Upper lobe of right lung (tissue), 1 donor: ENCODE measurements around the gene SLC38A6. TPM values are rescaled to one million over a fixed set of nuclear protein-coding genes. Genes with fewer than 3 reads are reported as not detected.
A peak's percentile ranks its signal among the peaks of the same experiment; 100 is the strongest.

Source experiments
- ATAC-seq: fragments of 200-7000 bp; cut with Tn5 transposase; one replicate; pipeline ENCODE4 v1.9.1; 2020; ENCODE audit warnings: mild to moderate bottlenecking, moderate library complexity
- DNase-seq: peaks from one replicate; pipeline ENCODE4 v3.0.0-alpha.2; 2020
- H3K27ac ChIP-seq: fragments of 200-600 bp; one replicate; pipeline ENCODE4 v1.8.0; 2022
- H3K27me3 ChIP-seq: fragments of 200-600 bp; one replicate; pipeline ENCODE4 v1.8.0; 2022; ENCODE audit warnings: mild to moderate bottlenecking
- H3K36me3 ChIP-seq: fragments of 200-600 bp; one replicate; pipeline ENCODE4 v1.8.0; 2022
- H3K4me1 ChIP-seq: fragments of 200-600 bp; one replicate; pipeline ENCODE4 v1.8.0; 2022
- H3K4me3 ChIP-seq: fragments of 200-600 bp; one replicate; pipeline ENCODE4 v1.8.0; 2022; ENCODE audit warnings: mild to moderate bottlenecking
- H3K9me3 ChIP-seq: fragments of 200-600 bp; one replicate; pipeline ENCODE4 v1.8.0; 2022
- CTCF ChIP-seq: fragments of 200-600 bp; IDR thresholded peaks from one replicate; pipeline ENCODE4 v1.8.0; 2022; ENCODE audit warnings: antibody characterized with exemption
- intact Hi-C: fragments of 100-400 bp; cut with DNase I; formaldehyde crosslinking; loops from one replicate; pipeline ENCODE4 v1.11.0; 2022
- total RNA-seq: library from RNA; stranded (reverse); fragmentation: NEBNext Ultra II Directional; extraction: Animal tissue kit (Norgen Biotek cat#: 25700); gene quantifications from one replicate; pipeline ENCODE4 v1.2.1, GENCODE V29; 2021
- donor health status: DM: no; HTN: yes; CAD: no; lungs with severe emphysema.

Gene SLC38A6
- total RNA-seq, 1 donor from 2014 or later: 24.3 TPM

- intact Hi-C loops: no loop called here
Measured at GRCh38 chr14:60981633-60982455, 799 bp downstream of the SLC38A6 start.

GRCh38 chr14:60984196-60984595 is 3.2 kb downstream of the SLC38A6 start:
- peaks cover 17% of the 10 kb centered on the region for H3K4me1 ChIP-seq

More at GRCh38 chr14:60981633-60982455, 799 bp downstream of the SLC38A6 start:
- no peak for TF ChIP-seq CTCF
- Histone ChIP-seq H3K4me1 (peaks cover 27% of the 10 kb centered on the region), H3K4me3 (peak overlapping the region; percentile 64), H3K9me3 (no peaks in the 10 kb centered on the region), H3K27me3 (no peaks in the 10 kb centered on the region), H3K27ac (peak overlapping the region; percentile 83), H3K36me3 (no peaks in the 10 kb centered on the region)
- ATAC-seq (peak; percentile 20), DNase-seq (no peak)

GRCh38 chr14:60986500-60986899 is 5.5 kb downstream of the SLC38A6 start:
- TF ChIP-seq CTCF: no peak
- Histone ChIP-seq H3K27ac (no peak overlapping the region), H3K36me3 (peaks cover 18% of the 10 kb centered on the region), H3K4me3 (no peak overlapping the region), H3K4me1 (peaks cover 8% of the 10 kb centered on the region), H3K9me3 (no peaks in the 10 kb centered on the region), H3K27me3 (no peaks in the 10 kb centered on the region)
- DNase-seq (no peak), ATAC-seq (no peak)
- intact Hi-C loops: no loop called here

More at GRCh38 chr14:60984196-60984595, 3.2 kb downstream of the SLC38A6 start:
- Histone ChIP-seq H3K27ac (no peak overlapping the region), H3K27me3 (no peaks in the 10 kb centered on the region), H3K9me3 (no peaks in the 10 kb centered on the region), H3K36me3 (peaks cover 8% of the 10 kb centered on the region), H3K4me3 (no peak overlapping the region)
- ATAC-seq (no peak), DNase-seq (no peak)
- TF ChIP-seq CTCF: no peak
- intact Hi-C loops: no loop called here

- ATAC-seq: peak; percentile 92
- no peak for TF ChIP-seq CTCF
- intact Hi-C loops: no loop called here
Measured at GRCh38 chr14:60989599-60989998, 8.6 kb downstream of the SLC38A6 start.

GRCh38 chr14:60998617-60999016 is 17.6 kb downstream of the SLC38A6 start:
- intact Hi-C loops: no loop called here
- TF ChIP-seq CTCF: no peak

More at GRCh38 chr14:60989599-60989998, 8.6 kb downstream of the SLC38A6 start:
- no peak overlapping the region for H3K4me3 ChIP-seq
- no peak for DNase-seq
- no peak overlapping the region for H3K27ac ChIP-seq
- no peaks in the 10 kb centered on the region for H3K4me1 ChIP-seq
- H3K9me3 ChIP-seq: no peaks in the 10 kb centered on the region
- H3K27me3 ChIP-seq: no peaks in the 10 kb centered on the region
- peaks cover 36% of the 10 kb centered on the region for H3K36me3 ChIP-seq

More at GRCh38 chr14:60998617-60999016, 17.6 kb downstream of the SLC38A6 start:
- no peak for DNase-seq
- no peak overlapping the region for H3K4me3 ChIP-seq
- H3K27me3 ChIP-seq: no peaks in the 10 kb centered on the region
- no peak for ATAC-seq
- no peaks in the 10 kb centered on the region for H3K9me3 ChIP-seq
- peaks cover 3% of the 10 kb centered on the region for H3K36me3 ChIP-seq
- H3K4me1 ChIP-seq: no peaks in the 10 kb centered on the region
- no peak overlapping the region for H3K27ac ChIP-seq
